HCT116 (cell line): ENCODE results near the gene MED27. TPM values are rescaled to one million over a fixed set of nuclear protein-coding genes. Genes with fewer than 3 reads are reported as not detected.

Source experiments
- ATAC-seq: fragments of 200-7000 bp; cut with Tn5 transposase; 2 replicates; pipeline ENCODE4 v1.9.1; 2020; ENCODE audit warnings: mild to moderate bottlenecking, moderate library complexity
- BruUV-seq: library from RNA; stranded (reverse); fragments of 400-500 nt; replicated peaks from 2 replicates; lab custom pipeline; 2021; lab: Mats Ljungman, UMichigan
- CTCF ChIA-PET: fragments of 300-600 bp; sonication (Branson Sonifier 250); formaldehyde crosslinking; loops from one replicate; lab custom pipeline; 2021; ENCODE audit warnings: antibody characterized with exemption; lab: Charles Lee
- POLR2A ChIA-PET: fragments of 300-600, 350-600 bp; sonication (Branson Sonifier 250); formaldehyde crosslinking; loops from one replicate; lab custom pipeline; 2021; ENCODE audit warnings: antibody characterized with exemption; lab: Charles Lee
- RAD21 ChIA-PET, 2 experiments: fragments of 300-600 bp; sonication (Branson Sonifier 250); formaldehyde crosslinking; loops; one replicate each; lab custom pipeline; 2023; ENCODE audit warnings: low total read pairs in 2 of 2; ENCODE audit not compliant: uncharacterized antibody in 2 of 2, unreplicated experiment in 2 of 2, low non-redundant PET in 1 of 2; lab: Charles Lee
- DNase-seq: peaks from one replicate; pipeline ENCODE4 v3.0.0-alpha.2; 2010; ENCODE audit warnings: low read depth, low spot score
- H2AFZ ChIP-seq: fragments of 200-600 bp; shearing (Covaris generic), sonication (generic); 2 replicates; pipeline ENCODE4 v1.6.1; 2017; ENCODE audit warnings: low read depth, mixed run types, mixed read lengths, antibody characterized with exemption, low read length; ENCODE audit not compliant: poor library complexity, severe bottlenecking
- H3K27ac ChIP-seq: 2 replicates; pipeline ENCODE4 v1.5.1; 2012; ENCODE audit warnings: low read depth, low read length
- H3K27me3 ChIP-seq: fragments of 200-600 bp; sonication (generic); 2 replicates; pipeline ENCODE4 v1.6.1; 2016; ENCODE audit warnings: mixed run types, low read length, mixed read lengths; ENCODE audit not compliant: insufficient read depth
- H3K36me3 ChIP-seq, 2 experiments: fragments of 200-500 bp in 1 of 2; fragments of 200-600 bp in 1 of 2; sonication (Bioruptor generic) in 1 of 2; sonication (generic) in 1 of 2; 2 replicates each; pipeline versions ENCODE4 v1.5.1 to v1.6.1; 2014 to 2016; ENCODE audit warnings: low read length in 2 of 2, inconsistent platforms in 1 of 2, mixed read lengths in 1 of 2, mixed run types in 1 of 2; ENCODE audit not compliant: insufficient read depth in 2 of 2, control insufficient read depth in 1 of 2
- H3K4me1 ChIP-seq, 2 experiments: fragments of 200-600 bp in 1 of 2; sonication (generic) in 1 of 2; 2 replicates each; pipeline versions ENCODE4 v1.5.1 to v1.6.1; 2012 to 2017; ENCODE audit warnings: low read length in 2 of 2, inconsistent platforms in 1 of 2, mild to moderate bottlenecking in 1 of 2, mixed read lengths in 1 of 2, mixed run types in 1 of 2, moderate library complexity in 1 of 2; ENCODE audit not compliant: insufficient read depth in 2 of 2, control insufficient read depth in 1 of 2
- H3K4me2 ChIP-seq: fragments of 200-600 bp; sonication (generic); 2 replicates; pipeline ENCODE4 v1.6.1; 2017; ENCODE audit warnings: mixed run types, low read length, mixed read lengths
- H3K4me3 ChIP-seq, 2 experiments: fragments of 200-600 bp in 1 of 2; sonication (generic) in 1 of 2; replicated peaks in 1 of 2; 2 replicates each; pipeline ENCODE4 v1.5.1; 2011 to 2016; ENCODE audit warnings: low read length in 2 of 2, control low read depth in 1 of 2, low read depth in 1 of 2, mild to moderate bottlenecking in 1 of 2, mixed read lengths in 1 of 2, mixed run types in 1 of 2
- H3K79me2 ChIP-seq: fragments of 200-600 bp; sonication (generic); 2 replicates; pipeline ENCODE4 v1.6.1; 2017; ENCODE audit warnings: mild to moderate bottlenecking, mixed run types, low read length, moderate library complexity, mixed read lengths; ENCODE audit not compliant: insufficient read depth
- H3K9ac ChIP-seq: fragments of 200-600 bp; sonication (generic); 2 replicates; pipeline ENCODE4 v1.6.1; 2016; ENCODE audit warnings: low read length, mixed read lengths
- H3K9me2 ChIP-seq: fragments of 200-600 bp; sonication (generic), shearing (Covaris generic); 2 replicates; pipeline ENCODE4 v1.6.1; 2017; ENCODE audit warnings: mixed run types, mild to moderate bottlenecking, moderate library complexity; ENCODE audit not compliant: insufficient read depth
- H3K9me3 ChIP-seq, 2 experiments: fragments of 200-500 bp in 1 of 2; fragments of 200-600 bp in 1 of 2; sonication (Bioruptor generic) in 1 of 2; sonication (generic) in 1 of 2; 2 replicates each; pipeline ENCODE4 v1.6.1; 2014 to 2017; ENCODE audit warnings: low read length in 2 of 2, mixed read lengths in 2 of 2, inconsistent platforms in 1 of 2, low read depth in 1 of 2, mild to moderate bottlenecking in 1 of 2, mixed run types in 1 of 2, moderate library complexity in 1 of 2; ENCODE audit not compliant: control insufficient read depth in 1 of 2, insufficient read depth in 1 of 2
- H4K20me1 ChIP-seq: fragments of 200-600 bp; sonication (generic), shearing (Covaris generic); 2 replicates; pipeline ENCODE4 v1.6.1; 2017; ENCODE audit warnings: mixed run types, mild to moderate bottlenecking, moderate library complexity; ENCODE audit not compliant: insufficient read depth
- CBX3 ChIP-seq: IDR thresholded peaks from 2 replicates; pipeline ENCODE4 v1.6.1; 2012; ENCODE audit warnings: low read depth
- CEBPB ChIP-seq: IDR thresholded peaks from 2 replicates; pipeline ENCODE4 v1.6.1; 2012; ENCODE audit warnings: low read depth
- EGR1 ChIP-seq: IDR thresholded peaks from 2 replicates; pipeline ENCODE4 v1.6.1; 2012; ENCODE audit warnings: low read depth
- EZH2 ChIP-seq: fragments of 200-600 bp; sonication (generic); IDR thresholded peaks from 2 replicates; pipeline ENCODE4 v1.6.1; 2017; ENCODE audit warnings: antibody characterized with exemption, mixed run types
- MAX ChIP-seq: IDR thresholded peaks from 2 replicates; pipeline ENCODE4 v1.6.1; 2012
- POLR2A ChIP-seq: IDR thresholded peaks from 2 replicates; pipeline ENCODE4 v1.7.0; 2011; ENCODE audit warnings: borderline replicate concordance; ENCODE audit not compliant: insufficient read depth, insufficient read length; ENCODE audit errors: extremely low read depth
- REST ChIP-seq: IDR thresholded peaks from 2 replicates; pipeline ENCODE4 v1.6.1; 2012; ENCODE audit warnings: low read depth
- SP1 ChIP-seq: IDR thresholded peaks from 2 replicates; pipeline ENCODE4 v1.6.1; 2012; ENCODE audit warnings: low read depth
- TCF7L2 ChIP-seq: IDR thresholded peaks from 2 replicates; pipeline ENCODE4 v1.7.0; 2011; ENCODE audit warnings: borderline replicate concordance, inconsistent platforms; ENCODE audit not compliant: insufficient read depth, insufficient read length; ENCODE audit errors: extremely low read depth
- YY1 ChIP-seq: IDR thresholded peaks from 2 replicates; pipeline ENCODE4 v1.6.1; 2011; ENCODE audit warnings: low read length, low read depth, moderate library complexity, mild to moderate bottlenecking; ENCODE audit not compliant: insufficient replicate concordance; ENCODE audit errors: extremely low read depth
- ZBTB33 ChIP-seq: IDR thresholded peaks from 2 replicates; pipeline ENCODE4 v1.6.1; 2011; ENCODE audit warnings: mild to moderate bottlenecking, low read length, moderate library complexity; ENCODE audit not compliant: insufficient replicate concordance; ENCODE audit errors: extremely low read depth
- ZFX ChIP-seq: fragments of 450-650 bp; IDR thresholded peaks from 2 replicates; pipeline ENCODE4 v1.6.1; 2017
- intact Hi-C: fragments of 100-400 bp; cut with micrococcal nuclease; formaldehyde crosslinking; loops from 2 replicates; pipeline ENCODE4 v1.10.0; 2022
- total RNA-seq: library from RNA; stranded (reverse); gene quantifications from one replicate; pipeline ENCODE4 v1.2.1, GENCODE V29; 2021; ENCODE audit not compliant: unreplicated experiment
- TF ChIP-seq, protein P1 (sequence below), 3 experiments: fragments of 200-600 bp in 1 of 3; sonication (generic) in 1 of 3; IDR thresholded peaks in 2 of 3; conservative IDR thresholded peaks in 1 of 3; 2 replicates each; pipeline ENCODE4 v1.5.1; 2012 to 2017; ENCODE audit warnings: low read depth in 2 of 3, low read length in 2 of 3, antibody characterized with exemption in 1 of 3, borderline replicate concordance in 1 of 3, control low read depth in 1 of 3, mild to moderate bottlenecking in 1 of 3, mixed read lengths in 1 of 3, mixed run types in 1 of 3, moderate library complexity in 1 of 3; ENCODE audit not compliant: insufficient read depth in 1 of 3

The MED27 gene
- total RNA-seq, 1 experiment from 2014 or later = 26.9 TPM

- H3K36me3 ChIP-seq = no peaks in the 10 kb centered on the region
- TF ChIP-seq CEBPB (no peak), CBX3 (no peak), ZBTB33 (no peak), SP1 (no peak), ZFX (no peak), MAX (no peak), TCF7L2 (no peak), POLR2A (no peak), REST (no peak), EGR1 (no peak), YY1 (no peak), EZH2 (no peak)
- TF ChIP-seq, protein P1, sequence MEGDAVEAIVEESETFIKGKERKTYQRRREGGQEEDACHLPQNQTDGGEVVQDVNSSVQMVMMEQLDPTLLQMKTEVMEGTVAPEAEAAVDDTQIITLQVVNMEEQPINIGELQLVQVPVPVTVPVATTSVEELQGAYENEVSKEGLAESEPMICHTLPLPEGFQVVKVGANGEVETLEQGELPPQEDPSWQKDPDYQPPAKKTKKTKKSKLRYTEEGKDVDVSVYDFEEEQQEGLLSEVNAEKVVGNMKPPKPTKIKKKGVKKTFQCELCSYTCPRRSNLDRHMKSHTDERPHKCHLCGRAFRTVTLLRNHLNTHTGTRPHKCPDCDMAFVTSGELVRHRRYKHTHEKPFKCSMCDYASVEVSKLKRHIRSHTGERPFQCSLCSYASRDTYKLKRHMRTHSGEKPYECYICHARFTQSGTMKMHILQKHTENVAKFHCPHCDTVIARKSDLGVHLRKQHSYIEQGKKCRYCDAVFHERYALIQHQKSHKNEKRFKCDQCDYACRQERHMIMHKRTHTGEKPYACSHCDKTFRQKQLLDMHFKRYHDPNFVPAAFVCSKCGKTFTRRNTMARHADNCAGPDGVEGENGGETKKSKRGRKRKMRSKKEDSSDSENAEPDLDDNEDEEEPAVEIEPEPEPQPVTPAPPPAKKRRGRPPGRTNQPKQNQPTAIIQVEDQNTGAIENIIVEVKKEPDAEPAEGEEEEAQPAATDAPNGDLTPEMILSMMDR (IDR thresholded peaks at IDR 0.05 in 2 of 3, conservative IDR thresholded peaks at IDR 0.05 in 1 of 3; ENCODE audit: borderline replicate concordance in 1 of 3, insufficient read depth in 1 of 3, low read depth in 2 of 3, low read length in 2 of 3) = no peak
- ATAC-seq (no peak), DNase-seq (no peak)
- no peak overlapping the region for H3K4me3 ChIP-seq
- POLR2A ChIA-PET = no interaction called here
- H3K9me3 ChIP-seq = no peaks in the 10 kb centered on the region
- RAD21 ChIA-PET = no interaction called here
- intact Hi-C loops = no loop called here
- no peak overlapping the region for H3K27ac ChIP-seq
- H3K9ac ChIP-seq = no peak overlapping the region
- no TSS peak for BruUV-seq
- no peaks in the 10 kb centered on the region for H3K4me1 ChIP-seq
- no peaks in the 10 kb centered on the region for H4K20me1 ChIP-seq
- H2AFZ ChIP-seq = no peak overlapping the region
- no peaks in the 10 kb centered on the region for H3K27me3 ChIP-seq
- no peaks in the 10 kb centered on the region for H3K79me2 ChIP-seq
- CTCF ChIA-PET = no interaction called here
- H3K9me2 ChIP-seq = no peaks in the 10 kb centered on the region
- H3K4me2 ChIP-seq = no peak overlapping the region
These were observed 231.9 kb downstream of the MED27 start for GRCh38 chr9:131847665-131848354.
